Activated T-cell treated with anti-CD3 and anti-CD28 coated beads, Interleukin-2, amount 50 U/mL, for 1 hour (primary cell): ENCODE measurements around the gene DBNDD1.
A peak's percentile ranks its signal among the peaks of the same experiment; 100 is the strongest.
"Not testable (repeated sequence)": the region's sequence is repeated elsewhere in the genome, so short reads cannot be mapped to it uniquely, and the experiment has no call there.

Experiments
- DNase-seq: peaks from one replicate; pipeline ENCODE4 v3.0.0-alpha.2; 2020

The DBNDD1 gene

GRCh38 chr16:89986600-89986999 lies 32.7 kb downstream of the DBNDD1 start:
- no peak for DNase-seq

GRCh38 chr16:89985219-89985618 lies 34.0 kb downstream of the DBNDD1 start:
- DNase-seq, result no peak

GRCh38 chr16:89984216-89984615 lies 35.0 kb downstream of the DBNDD1 start:
- no peak for DNase-seq

GRCh38 chr16:89983536-89983935 lies 35.7 kb downstream of the DBNDD1 start:
- no peak for DNase-seq

- no peak for DNase-seq
Observed at GRCh38 chr16:89982318-89982717, 36.9 kb downstream of the DBNDD1 start.

GRCh38 chr16:89981414-89981813 lies 37.8 kb downstream of the DBNDD1 start:
- DNase-seq, result no peak

GRCh38 chr16:89974870-89975269 lies 44.4 kb downstream of the DBNDD1 start:
- no peak for DNase-seq

- no peak for DNase-seq
Observed at GRCh38 chr16:89973654-89974335, 45.5 kb downstream of the DBNDD1 start.

GRCh38 chr16:89973235-89973634 lies 46.0 kb downstream of the DBNDD1 start:
- no peak for DNase-seq

GRCh38 chr16:89972244-89973234 lies 46.7 kb downstream of the DBNDD1 start:
- DNase-seq, result peak; percentile 93

- no peak for DNase-seq
Observed at GRCh38 chr16:89971495-89972243, 47.6 kb downstream of the DBNDD1 start.

GRCh38 chr16:89969741-89970410 lies 49.4 kb downstream of the DBNDD1 start:
- DNase-seq, result no peak

GRCh38 chr16:89968074-89968473 lies 51.2 kb downstream of the DBNDD1 start:
- DNase-seq, result not testable (repeated sequence)

- not testable (repeated sequence) for DNase-seq
Observed at GRCh38 chr16:89967436-89967835, 51.8 kb downstream of the DBNDD1 start.

- DNase-seq, result no peak
Observed at GRCh38 chr16:89966756-89967155, 52.5 kb downstream of the DBNDD1 start.

GRCh38 chr16:89965447-89966225 lies 53.6 kb downstream of the DBNDD1 start:
- DNase-seq, result no peak

GRCh38 chr16:89964201-89964600 lies 55.1 kb downstream of the DBNDD1 start:
- DNase-seq, result no peak

- DNase-seq, result no peak
Observed at GRCh38 chr16:89962754-89963498, 56.3 kb downstream of the DBNDD1 start.

- no peak for DNase-seq
Observed at GRCh38 chr16:89961920-89962319, 57.3 kb downstream of the DBNDD1 start.

GRCh38 chr16:89960966-89961365 lies 58.3 kb downstream of the DBNDD1 start:
- DNase-seq, result no peak

GRCh38 chr16:89958596-89958995 lies 60.7 kb downstream of the DBNDD1 start:
- no peak for DNase-seq
